GM06990 (cell line): ENCODE results near the gene ADRA2C.

Experiments used
- DNase-seq: peaks from one replicate; pipeline ENCODE4 v3.0.0-alpha.2; 2011; ENCODE audit not compliant: insufficient read length; ENCODE audit errors: extremely low read depth
- H3K27me3 ChIP-seq: replicated peaks from 2 replicates; pipeline ENCODE4 v1.6.0; 2011; ENCODE audit warnings: low read length; ENCODE audit not compliant: control insufficient read depth, insufficient read depth
- H3K36me3 ChIP-seq: 2 replicates; pipeline ENCODE4 v1.5.1; 2011; ENCODE audit warnings: low read length; ENCODE audit not compliant: control insufficient read depth, insufficient read depth
- H3K4me3 ChIP-seq: replicated peaks from 2 replicates; pipeline ENCODE4 v1.5.1; 2011; ENCODE audit warnings: low read depth, mild to moderate bottlenecking, control low read depth, low read length
- CTCF ChIP-seq: IDR thresholded peaks from 2 replicates; pipeline ENCODE4 v1.5.1; 2011; ENCODE audit warnings: low read length, control low read depth, mild to moderate bottlenecking, inconsistent platforms; ENCODE audit not compliant: insufficient read depth, poor library complexity, severe bottlenecking

The ADRA2C gene

DNA sequence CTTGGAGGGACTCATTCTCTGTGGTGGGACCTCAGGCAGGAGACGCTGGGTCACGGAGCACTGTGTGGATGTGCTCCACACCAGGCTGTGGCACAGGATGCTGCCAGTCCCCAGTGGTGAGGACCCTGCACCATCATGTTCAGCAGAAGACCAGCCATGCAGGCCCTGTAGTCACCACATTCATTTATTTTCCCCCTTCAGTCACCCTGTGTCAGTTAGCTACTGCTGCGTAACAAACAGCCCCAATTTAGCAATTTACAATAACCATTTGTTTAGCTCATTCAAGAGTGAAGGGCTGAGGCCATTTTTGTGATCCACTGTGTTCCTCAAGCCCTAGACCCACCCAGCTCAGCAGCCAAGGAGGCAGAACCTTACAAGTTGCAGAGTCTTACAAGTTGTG is 23.6 kb upstream of the ADRA2C start:
- no peak overlapping the region for H3K4me3 ChIP-seq
- H3K27me3 ChIP-seq: peaks cover 2% of the 10 kb centered on the region; the same call in 1 of the 2 replicates
- H3K36me3 ChIP-seq: no peaks in the 10 kb centered on the region
- no peak for DNase-seq
- TF ChIP-seq CTCF: no peak

DNA sequence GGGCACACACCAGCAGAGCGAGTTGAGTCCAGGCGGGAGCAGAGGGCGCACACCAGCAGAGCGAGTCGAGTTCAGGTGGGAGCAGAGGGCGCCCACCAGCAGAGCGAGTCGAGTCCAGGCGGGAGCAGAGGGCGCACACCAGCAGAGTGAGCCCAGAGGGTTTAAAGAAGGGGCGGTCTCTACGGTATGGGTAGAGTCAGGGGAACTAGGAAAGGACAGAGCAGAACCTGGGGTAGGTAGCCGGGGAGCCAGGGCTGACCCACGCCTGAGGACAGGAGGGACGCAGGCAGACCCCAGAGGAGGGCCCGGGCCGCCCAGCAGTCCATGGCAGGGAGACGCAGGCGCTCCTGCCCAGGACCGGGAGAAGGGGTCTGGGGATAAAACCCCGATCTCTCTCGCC is 22.0 kb upstream of the ADRA2C start:
- peaks cover 3% of the 10 kb centered on the region; the same call in 1 of the 2 replicates for H3K27me3 ChIP-seq
- no peak overlapping the region for H3K4me3 ChIP-seq
- no peak for TF ChIP-seq CTCF
- no peaks in the 10 kb centered on the region for H3K36me3 ChIP-seq
- DNase-seq: no peak

DNA sequence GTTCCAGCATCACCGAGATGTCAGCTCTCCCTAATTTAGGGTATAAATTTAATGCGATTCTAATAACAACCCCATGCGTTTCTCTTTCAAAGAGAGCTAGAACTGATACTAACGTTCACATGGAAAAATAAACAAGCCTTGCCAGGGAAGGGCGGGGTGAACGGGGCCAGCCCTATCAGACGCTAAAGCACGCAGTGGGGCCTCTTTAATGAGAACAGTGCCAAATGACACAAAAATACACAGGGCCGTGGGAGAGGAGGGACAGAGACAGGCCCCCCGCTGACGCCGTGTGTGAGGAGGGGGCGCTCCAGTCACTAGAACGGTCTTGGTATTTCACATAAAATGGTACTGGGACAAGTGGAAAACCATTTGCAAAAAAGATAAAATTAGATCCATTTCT is 21.3 kb upstream of the ADRA2C start:
- H3K4me3 ChIP-seq: no peak overlapping the region
- no peak for TF ChIP-seq CTCF
- peaks cover 3% of the 10 kb centered on the region; the same call in 1 of the 2 replicates for H3K27me3 ChIP-seq
- DNase-seq: no peak
- H3K36me3 ChIP-seq: no peaks in the 10 kb centered on the region

DNA sequence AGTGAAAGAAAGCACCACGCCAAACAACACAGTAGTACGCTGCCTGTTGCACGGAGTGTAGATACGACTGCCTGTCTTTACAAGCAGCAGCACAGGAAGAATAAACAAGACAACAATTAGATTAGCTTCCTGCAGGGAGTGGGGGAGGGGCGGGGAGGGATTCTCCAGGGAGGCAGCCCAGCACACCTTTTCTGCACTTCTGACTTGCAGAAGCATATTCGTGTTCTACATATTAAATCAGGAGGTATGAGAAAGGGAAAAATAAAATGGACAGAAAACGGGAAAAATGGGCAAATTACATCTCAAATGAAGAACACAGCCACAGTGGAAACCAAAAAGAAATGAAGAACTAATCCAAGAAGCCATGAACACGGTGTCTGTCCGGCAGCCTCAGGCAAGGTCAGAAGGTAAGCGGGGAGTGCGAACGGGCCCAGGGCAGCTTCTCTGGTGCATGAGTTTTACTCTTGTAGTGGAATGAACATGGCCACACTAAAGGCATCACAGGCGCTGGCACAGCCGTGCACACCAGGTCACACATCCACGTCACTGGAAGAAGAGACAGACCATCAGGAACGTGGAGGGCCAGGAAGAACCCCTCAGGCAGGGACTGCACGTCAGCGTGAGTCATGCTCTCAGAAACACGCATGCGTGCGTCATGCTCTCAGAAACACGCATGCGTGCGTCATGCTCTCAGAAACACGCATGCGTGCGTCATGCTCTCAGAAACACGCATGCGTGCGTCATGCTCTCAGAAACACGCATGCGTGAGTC is 20.1 kb upstream of the ADRA2C start:
- no peak for TF ChIP-seq CTCF
- no peaks in the 10 kb centered on the region for H3K36me3 ChIP-seq
- no peak overlapping the region for H3K4me3 ChIP-seq
- H3K27me3 ChIP-seq: peaks cover 3% of the 10 kb centered on the region; the same call in 1 of the 2 replicates
- no peak for DNase-seq

DNA sequence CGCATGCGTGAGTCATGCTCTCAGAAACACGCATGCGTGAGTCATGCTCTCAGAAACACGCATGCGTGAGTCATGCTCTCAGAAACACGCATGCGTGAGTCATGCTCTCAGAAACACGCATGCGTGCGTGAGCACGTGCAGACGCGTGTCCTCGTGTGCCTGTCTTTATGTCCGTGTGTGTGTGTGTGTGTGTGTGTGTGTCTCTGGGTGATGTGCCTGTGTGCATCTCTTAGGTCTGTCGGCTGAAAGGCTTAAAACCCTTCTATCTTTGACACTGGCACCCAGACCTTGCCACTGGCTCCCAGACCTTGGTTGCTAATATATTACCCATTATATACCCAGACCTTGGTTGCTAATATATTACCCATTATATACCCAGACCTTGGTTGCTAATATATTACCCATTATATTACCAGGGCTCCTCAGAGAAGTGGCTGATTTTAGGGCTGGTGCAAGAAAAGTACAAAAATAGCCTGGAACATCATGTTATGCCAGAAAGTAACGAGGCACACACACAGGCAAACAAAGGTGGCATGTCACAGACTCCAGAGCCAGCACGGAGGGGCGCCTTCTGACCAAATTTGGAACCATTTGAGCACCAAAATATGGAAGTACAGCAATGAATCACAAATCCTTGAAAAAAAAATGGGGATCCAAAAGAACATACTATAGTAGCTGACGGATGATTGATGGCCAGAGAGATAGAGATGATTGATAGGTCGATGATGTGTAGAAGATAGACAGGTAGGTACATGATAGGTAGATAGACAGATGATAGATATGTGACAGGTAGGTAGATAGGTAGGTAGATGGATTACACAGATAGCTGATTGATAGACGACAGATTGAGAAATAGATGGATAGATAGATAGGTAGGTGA is 19.2 kb upstream of the ADRA2C start:
- no peak for DNase-seq
- no peaks in the 10 kb centered on the region for H3K36me3 ChIP-seq
- peaks cover 3% of the 10 kb centered on the region; the same call in 1 of the 2 replicates for H3K27me3 ChIP-seq
- no peak overlapping the region for H3K4me3 ChIP-seq
- TF ChIP-seq CTCF: no peak
